GM23338 (cell line): Measurements from ENCODE around the gene GPR176. TPM values are rescaled to one million over a fixed set of nuclear protein-coding genes. Genes with fewer than 3 reads are reported as not detected.
A peak's percentile ranks its signal among the peaks of the same experiment; 100 is the strongest.

Source experiments
- ATAC-seq: fragments of 200-7000 bp; cut with Tn5 transposase; 3 replicates; pipeline ENCODE4 v1.9.1; 2020
- DNase-seq: peaks from one replicate; pipeline ENCODE4 v3.0.0-alpha.2; 2015; ENCODE audit warnings: low spot score
- H2AFZ ChIP-seq: fragments of 200-600 bp; sonication (generic); 2 replicates; pipeline ENCODE4 v1.8.0; 2016; ENCODE audit warnings: antibody characterized with exemption, mild to moderate bottlenecking, moderate library complexity
- H3F3A ChIP-seq: fragments of 200-600 bp; sonication (generic); replicated peaks from 2 replicates; pipeline ENCODE4 v1.8.0; 2017; ENCODE audit warnings: antibody characterized with exemption, mixed run types, low read depth
- H3K27ac ChIP-seq: fragments of 200-600 bp; sonication (generic); 2 replicates; pipeline ENCODE4 v1.6.1; 2016; ENCODE audit warnings: low read depth
- H3K27me3 ChIP-seq: fragments of 200-600 bp; sonication (generic); 2 replicates; pipeline ENCODE4 v1.8.0; 2016; ENCODE audit warnings: mild to moderate bottlenecking, mixed run types, moderate library complexity; ENCODE audit not compliant: insufficient read depth
- H3K36me3 ChIP-seq: fragments of 200-600 bp; sonication (generic); 2 replicates; pipeline ENCODE4 v1.8.0; 2016; ENCODE audit warnings: mild to moderate bottlenecking; ENCODE audit not compliant: insufficient read depth
- H3K4me1 ChIP-seq: fragments of 200-600 bp; sonication (generic); 2 replicates; pipeline ENCODE4 v1.8.0; 2016; ENCODE audit warnings: mild to moderate bottlenecking, moderate library complexity; ENCODE audit not compliant: insufficient read depth
- H3K4me2 ChIP-seq: fragments of 200-600 bp; sonication (generic); 2 replicates; pipeline ENCODE4 v1.7.1; 2017; ENCODE audit warnings: mixed run types
- H3K4me3 ChIP-seq: fragments of 200-600 bp; sonication (generic); 2 replicates; pipeline ENCODE4 v1.6.1; 2016; ENCODE audit warnings: mixed run types
- H3K79me2 ChIP-seq: fragments of 200-600 bp; sonication (generic); replicated peaks from 2 replicates; pipeline ENCODE4 v1.8.0; 2017; ENCODE audit warnings: mild to moderate bottlenecking; ENCODE audit not compliant: insufficient read depth
- H3K9me2 ChIP-seq: fragments of 200-600 bp; sonication (generic); 2 replicates; pipeline ENCODE4 v1.8.0; 2017; ENCODE audit not compliant: insufficient read depth
- H4K20me1 ChIP-seq: fragments of 200-600 bp; sonication (generic); replicated peaks from 2 replicates; pipeline ENCODE4 v1.8.0; 2017; ENCODE audit warnings: mild to moderate bottlenecking; ENCODE audit not compliant: insufficient read depth
- H3K27ac Mint-ChIP-seq: 2 replicates; pipeline ENCODE4 v1.8.0; 2020; ENCODE audit warnings: inconsistent platforms, mild to moderate bottlenecking, moderate library complexity, mixed read lengths
- H3K27me3 Mint-ChIP-seq: 3 replicates; pipeline ENCODE4 v1.8.0; 2022; ENCODE audit warnings: low read depth, mild to moderate bottlenecking, moderate library complexity, mixed read lengths, inconsistent platforms; ENCODE audit not compliant: insufficient read depth, poor library complexity
- H3K36me3 Mint-ChIP-seq: 3 replicates; pipeline ENCODE4 v1.8.0; 2021; ENCODE audit warnings: low read depth, mild to moderate bottlenecking, inconsistent platforms, moderate library complexity, mixed read lengths
- H3K4me1 Mint-ChIP-seq: 3 replicates; pipeline ENCODE4 v1.8.0; 2020; ENCODE audit warnings: mild to moderate bottlenecking, inconsistent platforms, mixed read lengths
- H3K4me3 Mint-ChIP-seq: 3 replicates; pipeline ENCODE4 v1.8.0; 2021; ENCODE audit warnings: moderate library complexity, mild to moderate bottlenecking, inconsistent platforms, mixed read lengths
- H3K9me3 Mint-ChIP-seq: 3 replicates; pipeline ENCODE4 v1.8.0; 2020; ENCODE audit warnings: moderate library complexity, mild to moderate bottlenecking, inconsistent platforms, mixed read lengths
- CTCF ChIP-seq, 2 experiments: fragments of 200-600 bp in 1 of 2; sonication (generic) in 1 of 2; conservative IDR thresholded peaks; 2 replicates each; pipeline versions ENCODE4 v1.5.1 to v1.6.1; 2016 to 2017; ENCODE audit warnings: antibody characterized with exemption in 2 of 2, low read depth in 2 of 2, mild to moderate bottlenecking in 2 of 2, moderate library complexity in 1 of 2
- ETS1 ChIP-seq: IDR thresholded peaks from 2 replicates; pipeline ENCODE4 v1.6.1; 2016; ENCODE audit warnings: antibody characterized with exemption
- EZH2 ChIP-seq: fragments of 200-600 bp; sonication (generic); IDR thresholded peaks from one replicate; pipeline ENCODE4 v1.8.0; 2017; ENCODE audit warnings: antibody characterized with exemption, mild to moderate bottlenecking, low read depth; ENCODE audit not compliant: unreplicated experiment
- EZH2phosphoT487 ChIP-seq: fragments of 200-600 bp; sonication (generic); IDR thresholded peaks from one replicate; pipeline ENCODE4 v1.8.1; 2018; ENCODE audit warnings: antibody characterized with exemption; ENCODE audit not compliant: unreplicated experiment
- NANOG ChIP-seq: IDR thresholded peaks from 2 replicates; pipeline ENCODE4 v1.6.1; 2016; ENCODE audit warnings: antibody characterized with exemption, borderline replicate concordance
- POLR2AphosphoS5 ChIP-seq: IDR thresholded peaks from 2 replicates; pipeline ENCODE4 v1.6.1; 2016; ENCODE audit warnings: antibody characterized with exemption, low read depth
- STAT1 ChIP-seq: IDR thresholded peaks from one replicate; pipeline ENCODE4 v1.6.1; 2016; ENCODE audit warnings: antibody characterized with exemption; ENCODE audit not compliant: unreplicated experiment
- ZNF114 ChIP-seq: fragments of 250-450 bp; sonication (Bioruptor Pico); IDR thresholded peaks from 2 replicates; pipeline ENCODE4 v1.5.0; 2020; ENCODE audit warnings: mild to moderate bottlenecking, moderate library complexity
- ZNF331 ChIP-seq: fragments of 250-450 bp; sonication (Bioruptor Pico); IDR thresholded peaks from 2 replicates; pipeline ENCODE4 v1.5.0; 2020; ENCODE audit warnings: low read depth, mild to moderate bottlenecking, moderate library complexity
- polyA plus RNA-seq: library from polyadenylated mRNA; unstranded; fragments of >200 nt; fragmentation: Nextera tagmentation; extraction: Ambion mirVana; gene quantifications from 2 replicates; pipeline ENCODE4 v1.2.1, GENCODE V29; 2016
- total RNA-seq: library from RNA; depleted of rRNA; stranded (reverse); fragments of >200 nt; shearing (Covaris generic); gene quantifications from 2 replicates; pipeline ENCODE4 v1.2.3, GENCODE V29; 2014

GPR176 gene
- total and polyA plus RNA-seq, 2 experiments from 2014 or later: 60.0 to 248 TPM

GRCh38 chr15:39798382-39798781, 121.7 kb downstream of the GPR176 start:
- 0 out of 2 replicates have a peak, but pooled peaks cover 14% of the 10 kb centered on the region for H3F3A ChIP-seq
- peaks cover 15% of the 10 kb centered on the region for H3K79me2 ChIP-seq
- no peak overlapping the region for H3K4me2 ChIP-seq
- H3K27me3 Mint-ChIP-seq: peaks cover 23% of the 10 kb centered on the region
- H3K36me3 ChIP-seq: peaks cover 29% of the 10 kb centered on the region
- H3K9me2 ChIP-seq: peaks cover 6% of the 10 kb centered on the region; the same call in 1 of the 2 replicates
- no peak overlapping the region for H3K4me3 ChIP-seq
- H3K4me3 Mint-ChIP-seq: no peak overlapping the region
- peaks cover 45% of the 10 kb centered on the region for H3K4me1 Mint-ChIP-seq
- no peak overlapping the region; the same call in none of the 2 replicates for H3K27ac ChIP-seq
- peaks cover 6% of the 10 kb centered on the region; the same call in 1 of the 2 replicates for H3K4me1 ChIP-seq
- DNase-seq: no peak
- no peaks in the 10 kb centered on the region for H3K9me3 Mint-ChIP-seq
- peak; percentile 22 for ATAC-seq
- H3K27me3 ChIP-seq: no peaks in the 10 kb centered on the region
- H3K27ac Mint-ChIP-seq: peak overlapping the region; percentile 41; the same call in 1 of the 2 replicates
- TF ChIP-seq EZH2phosphoT487: no peak
- no peak for TF ChIP-seq NANOG
- no peak for TF ChIP-seq POLR2AphosphoS5
- TF ChIP-seq ETS1: no peak
- no peak for TF ChIP-seq ZNF114 (CRISPR knock-in tag)
- TF ChIP-seq EZH2: no peak
- peaks cover 12% of the 10 kb centered on the region for H4K20me1 ChIP-seq
- H2AFZ ChIP-seq: no peak overlapping the region
- peaks cover 53% of the 10 kb centered on the region for H3K36me3 Mint-ChIP-seq

GRCh38 chr15:39797407-39797806, 122.7 kb downstream of the GPR176 start:
- H3K27ac Mint-ChIP-seq: peak overlapping the region; percentile 74; the same call in 1 of the 2 replicates
- H3K27ac ChIP-seq: no peak overlapping the region
- peak; percentile 26 for ATAC-seq

More at GRCh38 chr15:39797407-39797806, 122.7 kb downstream of the GPR176 start:
- H3K36me3 Mint-ChIP-seq: peaks cover 45% of the 10 kb centered on the region
- H3K9me2 ChIP-seq: peaks cover 6% of the 10 kb centered on the region; the same call in 1 of the 2 replicates
- H3F3A ChIP-seq: 0 out of 2 replicates have a peak, but pooled peaks cover 14% of the 10 kb centered on the region
- no peak overlapping the region for H3K4me3 ChIP-seq
- H3K4me2 ChIP-seq: no peak overlapping the region
- no peaks in the 10 kb centered on the region for H3K27me3 ChIP-seq
- H4K20me1 ChIP-seq: peaks cover 9% of the 10 kb centered on the region
- H3K36me3 ChIP-seq: peaks cover 29% of the 10 kb centered on the region
- H3K4me1 ChIP-seq: peaks cover 9% of the 10 kb centered on the region; the same call in 1 of the 2 replicates
- no peaks in the 10 kb centered on the region for H3K9me3 Mint-ChIP-seq
- H3K4me3 Mint-ChIP-seq: no peak overlapping the region
- peaks cover 5% of the 10 kb centered on the region for H3K79me2 ChIP-seq
- peaks cover 51% of the 10 kb centered on the region for H3K4me1 Mint-ChIP-seq
- H2AFZ ChIP-seq: no peak overlapping the region
- TF ChIP-seq EZH2phosphoT487: no peak
- no peak for TF ChIP-seq ZNF114 (CRISPR knock-in tag)
- TF ChIP-seq CTCF (conservative IDR thresholded peaks at IDR 0.05; ENCODE audit: low read depth in 2 of 2): no peak
- no peak for TF ChIP-seq ZNF331 (CRISPR knock-in tag)
- no peak for TF ChIP-seq EZH2
- TF ChIP-seq STAT1: no peak
- no peak for DNase-seq
- H3K27me3 Mint-ChIP-seq: peaks cover 23% of the 10 kb centered on the region
